HG03469 (cell line): ENCODE measurements around the gene NPLOC4.

ENCODE experiments used
- ATAC-seq: cut with Tn5 transposase; IDR thresholded peaks from one replicate; pipeline ENCODE4 v1.9.1; 2021; ENCODE audit warnings: mild to moderate bottlenecking, moderate library complexity, moderate number of reproducible peaks; ENCODE audit not compliant: unreplicated experiment

Gene NPLOC4

GRCh38 chr17:81509972-81510784 is 126.7 kb downstream of the NPLOC4 start:
- no peak for ATAC-seq

GRCh38 chr17:81509207-81509971 is 127.5 kb downstream of the NPLOC4 start:
- ATAC-seq = no peak

- no peak for ATAC-seq
Measured at GRCh38 chr17:81508639-81509206, 128.2 kb downstream of the NPLOC4 start.
